B cell (primary cell): Measurements from ENCODE around the gene TSPAN9. TPM values are rescaled to one million over a fixed set of nuclear protein-coding genes. Genes with fewer than 3 reads are reported as not detected.

Experiments used
- ATAC-seq: fragments of 200-7000 bp; cut with Tn5 transposase; one replicate; pipeline ENCODE4 v1.10.0; 2021; ENCODE audit warnings: low read depth, mild to moderate bottlenecking, moderate number of reproducible peaks, moderate library complexity
- CTCF ChIA-PET: fragments of 350-600 bp; sonication (Branson Sonifier 250); formaldehyde crosslinking; loops from one replicate; lab custom pipeline; 2021; ENCODE audit warnings: antibody characterized with exemption, inconsistent platforms; lab: Charles Lee
- POLR2A ChIA-PET: fragments of 350-600 bp; sonication (Branson Sonifier 250); formaldehyde crosslinking; loops from one replicate; lab custom pipeline; 2021; ENCODE audit warnings: antibody characterized with exemption; lab: Charles Lee
- DNase-seq: peaks from one replicate; pipeline ENCODE4 v3.0.0; 2013
- H2AFZ ChIP-seq: 2 replicates; pipeline ENCODE4 v1.6.1; 2012; ENCODE audit warnings: mild to moderate bottlenecking, low read depth, low read length; ENCODE audit not compliant: insufficient read depth, poor library complexity, severe bottlenecking
- H3K27ac ChIP-seq, 2 donors: 1 replicate in 1 of 2; 2 replicates in 1 of 2; pipeline ENCODE4 v1.5.1; 2012 to 2013; ENCODE audit warnings: low read length in 2 of 2, mild to moderate bottlenecking in 2 of 2, moderate library complexity in 1 of 2
- H3K27me3 ChIP-seq, 4 experiments: fragments of 200-600 bp in 1 of 4; sonication (generic) in 1 of 4; replicated peaks in 1 of 4; 1 replicate in 2 of 4; 2 replicates in 2 of 4; pipeline versions ENCODE4 v1.6.1 to v1.7.0; 2013 to 2016; ENCODE audit warnings: low read length in 3 of 4, mild to moderate bottlenecking in 2 of 4, mixed read lengths in 1 of 4, moderate library complexity in 1 of 4; ENCODE audit not compliant: insufficient read depth in 4 of 4, control insufficient read depth in 3 of 4; ENCODE audit errors: control extremely low read depth in 1 of 4
- H3K36me3 ChIP-seq, 2 experiments: replicated peaks in 1 of 2; 1 replicate in 1 of 2; 2 replicates in 1 of 2; pipeline versions ENCODE4 v1.6.1 to v1.7.1; 2013; ENCODE audit warnings: low read length in 1 of 2; ENCODE audit not compliant: insufficient read depth in 2 of 2, control insufficient read depth in 1 of 2; ENCODE audit errors: control extremely low read depth in 1 of 2, extremely low read depth in 1 of 2
- H3K4me1 ChIP-seq, 2 donors: fragments of 200-600 bp in 1 of 2; sonication (generic) in 1 of 2; 1 replicate in 1 of 2; 2 replicates in 1 of 2; pipeline versions ENCODE4 v1.5.1 to v1.6.1; 2013 to 2017; ENCODE audit warnings: low read length in 2 of 2; ENCODE audit not compliant: control insufficient read depth in 2 of 2, insufficient read depth in 2 of 2
- H3K4me2 ChIP-seq: replicated peaks from 2 replicates; pipeline ENCODE3; 2012; ENCODE audit warnings: mild to moderate bottlenecking, low read depth, low read length; ENCODE audit not compliant: poor library complexity, severe bottlenecking
- H3K4me3 ChIP-seq, 5 experiments: fragments of 200-600 bp in 1 of 5; sonication (generic) in 1 of 5; 1 replicate in 3 of 5; 2 replicates in 2 of 5; pipeline versions ENCODE4 v1.5.1 to v1.7.0; 2011 to 2016; ENCODE audit warnings: low read length in 4 of 5, mild to moderate bottlenecking in 4 of 5, low read depth in 2 of 5, control low read depth in 1 of 5, moderate library complexity in 1 of 5; ENCODE audit not compliant: insufficient read depth in 1 of 5; ENCODE audit errors: control extremely low read depth in 1 of 5, extremely low read depth in 1 of 5
- H3K79me2 ChIP-seq: fragments of 200-600 bp; sonication (generic); one replicate; pipeline ENCODE4 v1.6.0; 2016; ENCODE audit warnings: low read length; ENCODE audit not compliant: control insufficient read depth, insufficient read depth
- H3K9ac ChIP-seq: fragments of 200-600 bp; sonication (generic); 2 replicates; pipeline ENCODE4 v1.6.1; 2017; ENCODE audit warnings: mild to moderate bottlenecking, low read length, moderate library complexity
- H3K9me3 ChIP-seq, 3 donors: one replicate each; pipeline versions ENCODE4 v1.6.1 to v1.7.1; 2013; ENCODE audit warnings: low read length in 2 of 3; ENCODE audit not compliant: control insufficient read depth in 2 of 3, insufficient read depth in 1 of 3; ENCODE audit errors: control extremely low read depth in 1 of 3
- H4K20me1 ChIP-seq: 2 replicates; pipeline ENCODE4 v1.6.0; 2012; ENCODE audit warnings: mild to moderate bottlenecking, low read length; ENCODE audit not compliant: insufficient read depth, control insufficient read depth, poor library complexity, severe bottlenecking
- H3K27ac Mint-ChIP-seq: one replicate; pipeline ENCODE4 v1.8.0; 2021; ENCODE audit warnings: mixed read lengths
- H3K27me3 Mint-ChIP-seq: one replicate; pipeline ENCODE4 v1.8.0; 2021; ENCODE audit warnings: mixed read lengths
- H3K4me1 Mint-ChIP-seq: one replicate; pipeline ENCODE4 v1.8.0; 2021; ENCODE audit warnings: mixed read lengths
- H3K4me3 Mint-ChIP-seq: one replicate; pipeline ENCODE4 v1.8.0; 2021; ENCODE audit warnings: mixed read lengths
- H3K9me3 Mint-ChIP-seq: one replicate; pipeline ENCODE4 v1.8.0; 2022; ENCODE audit warnings: mixed read lengths; ENCODE audit not compliant: insufficient read depth
- EZH2 ChIP-seq: IDR thresholded peaks from 2 replicates; pipeline ENCODE4 v1.6.1; 2012; ENCODE audit warnings: borderline replicate concordance, low read depth, mild to moderate bottlenecking, moderate library complexity, low read length; ENCODE audit not compliant: insufficient read depth, poor library complexity, severe bottlenecking
- WGBS: methylation state at CpG from one replicate; pipeline ENCODE4 v1.1.5; 2013; ENCODE audit warnings: missing lambda C conversion rate; ENCODE audit not compliant: insufficient coverage; 5-methylcytosine and 5-hydroxymethylcytosine counted together
- intact Hi-C: fragments of 100-400 bp; cut with micrococcal nuclease; formaldehyde crosslinking; loops from one replicate; pipeline ENCODE4 v1.10.0; 2022
- polyA plus RNA-seq: library from polyadenylated mRNA; depleted of rRNA; stranded (reverse); fragments of >200 nt; gene quantifications from 2 replicates; pipeline ENCODE4 v1.2.3, GENCODE V29; 2012
- total RNA-seq, 2 donors: library from RNA; stranded (reverse); fragments of 120-200 nt in 1 of 2; gene quantifications; 1 replicate in 1 of 2; 2 replicates in 1 of 2; pipeline versions ENCODE4 v1.2.3 to v1.2.4, GENCODE V29; 2013 to 2022
- TF ChIP-seq, protein P1 (sequence below): fragments of 200-600 bp; IDR thresholded peaks from one replicate; pipeline ENCODE4 v1.8.0; 2022; ENCODE audit warnings: antibody characterized with exemption, mild to moderate bottlenecking

The TSPAN9 gene
- total and polyA plus RNA-seq, 2 donors (not counting 1 experiment from before 2014, with no cell fraction given): 0.15 to 0.37 TPM

DNA sequence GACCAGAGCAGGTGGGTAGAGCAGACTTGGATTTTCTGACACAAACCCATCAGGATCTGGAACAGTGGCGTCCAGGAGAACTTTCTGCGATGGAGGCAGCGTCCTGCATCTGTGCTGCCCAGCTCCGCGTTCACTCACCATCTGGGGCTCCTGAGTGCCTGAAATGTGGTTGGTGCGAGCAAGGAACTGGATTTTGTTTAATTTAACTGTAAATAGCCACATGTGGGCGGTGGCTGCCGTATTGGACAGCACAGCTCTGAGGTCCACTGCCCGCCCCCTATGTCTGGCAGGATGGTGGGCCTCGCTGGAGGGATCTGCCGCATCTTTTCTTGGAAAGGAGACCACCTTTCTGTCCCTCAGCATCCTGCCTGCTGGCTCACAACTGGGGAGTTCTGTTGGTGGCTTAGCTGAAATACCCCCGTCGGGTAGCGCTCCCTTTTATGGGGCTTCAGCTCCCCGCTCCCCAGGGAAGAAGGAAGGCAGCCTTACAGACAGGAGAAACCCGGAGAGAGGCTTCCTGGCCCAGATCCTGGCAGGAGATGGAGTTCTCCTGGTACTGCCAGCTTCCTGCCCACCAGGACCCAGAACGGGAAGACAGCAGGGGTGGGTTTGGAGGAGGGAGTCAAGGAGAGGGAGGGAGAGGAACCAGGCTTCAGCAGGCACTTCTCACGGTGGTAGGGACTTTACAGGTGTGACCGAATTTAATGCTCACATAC, 228.9 kb downstream of the TSPAN9 start:
- WGBS: 87% methylated on average over 16 of the region's 19 CpGs
- Histone ChIP-seq H3K27ac (no peak overlapping the region), H4K20me1 (no peaks in the 10 kb centered on the region), H2AFZ (no peak overlapping the region), H3K36me3 (no peaks in the 10 kb centered on the region), H3K9ac (no peak overlapping the region), H3K27me3 (peaks cover 0 to 7% (median 0%) of the 10 kb centered on the region in 4 experiments), H3K79me2 (no peaks in the 10 kb centered on the region), H3K4me3 (no peak overlapping the region), H3K4me1 (no peaks in the 10 kb centered on the region), H3K9me3 (peaks cover 0 to 2% (median 0%) of the 10 kb centered on the region in 3 donors), H3K4me2 (no peak overlapping the region)
- Mint-ChIP-seq H3K27ac (no peak overlapping the region), H3K4me3 (no peak overlapping the region), H3K9me3 (no peaks in the 10 kb centered on the region), H3K4me1 (no peaks in the 10 kb centered on the region), H3K27me3 (peaks cover 21% of the 10 kb centered on the region)
- ATAC-seq (no peak), DNase-seq (no peak)
- ChIA-PET POLR2A (no interaction called here), CTCF (no interaction called here)
- TF ChIP-seq, protein P1, sequence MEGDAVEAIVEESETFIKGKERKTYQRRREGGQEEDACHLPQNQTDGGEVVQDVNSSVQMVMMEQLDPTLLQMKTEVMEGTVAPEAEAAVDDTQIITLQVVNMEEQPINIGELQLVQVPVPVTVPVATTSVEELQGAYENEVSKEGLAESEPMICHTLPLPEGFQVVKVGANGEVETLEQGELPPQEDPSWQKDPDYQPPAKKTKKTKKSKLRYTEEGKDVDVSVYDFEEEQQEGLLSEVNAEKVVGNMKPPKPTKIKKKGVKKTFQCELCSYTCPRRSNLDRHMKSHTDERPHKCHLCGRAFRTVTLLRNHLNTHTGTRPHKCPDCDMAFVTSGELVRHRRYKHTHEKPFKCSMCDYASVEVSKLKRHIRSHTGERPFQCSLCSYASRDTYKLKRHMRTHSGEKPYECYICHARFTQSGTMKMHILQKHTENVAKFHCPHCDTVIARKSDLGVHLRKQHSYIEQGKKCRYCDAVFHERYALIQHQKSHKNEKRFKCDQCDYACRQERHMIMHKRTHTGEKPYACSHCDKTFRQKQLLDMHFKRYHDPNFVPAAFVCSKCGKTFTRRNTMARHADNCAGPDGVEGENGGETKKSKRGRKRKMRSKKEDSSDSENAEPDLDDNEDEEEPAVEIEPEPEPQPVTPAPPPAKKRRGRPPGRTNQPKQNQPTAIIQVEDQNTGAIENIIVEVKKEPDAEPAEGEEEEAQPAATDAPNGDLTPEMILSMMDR: no peak
- TF ChIP-seq EZH2: no peak
- intact Hi-C loops: loop anchor here (10.0 kb wide), 1 partner anchor 969 kb away; the partner anchor contains the start of gene CCND2

DNA sequence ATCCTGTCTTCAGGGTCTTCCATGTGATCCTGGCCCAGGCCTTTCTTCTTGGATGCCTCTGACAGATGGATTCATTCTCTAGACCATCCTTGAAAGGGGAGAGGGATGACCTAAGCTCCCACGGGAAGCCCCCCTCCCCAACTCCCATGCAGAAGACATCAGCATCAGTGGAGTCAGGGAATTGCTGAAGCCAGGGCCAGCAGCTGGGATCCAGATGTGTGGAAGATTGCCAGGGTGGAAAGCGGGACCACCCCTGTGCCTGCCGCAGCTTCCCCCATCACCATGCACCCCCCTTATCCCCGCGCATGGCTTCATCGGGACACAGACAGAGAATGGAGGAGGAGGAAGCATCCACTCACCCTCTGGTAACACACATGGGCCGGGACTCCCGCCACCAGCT, 230.2 kb downstream of the TSPAN9 start:
- Mint-ChIP-seq H3K4me3 (no peak overlapping the region), H3K4me1 (no peaks in the 10 kb centered on the region), H3K9me3 (no peaks in the 10 kb centered on the region), H3K27ac (no peak overlapping the region), H3K27me3 (peaks cover 18% of the 10 kb centered on the region)
- H3K4me3 ChIP-seq: no peak overlapping the region
- H3K4me2 ChIP-seq: no peak overlapping the region
- H3K4me1 ChIP-seq: no peaks in the 10 kb centered on the region
- H3K27ac ChIP-seq: no peak overlapping the region
- H3K27me3 ChIP-seq: peaks cover 0 to 7% (median 0%) of the 10 kb centered on the region in 4 experiments
- no peak for ATAC-seq
- H3K79me2 ChIP-seq: no peaks in the 10 kb centered on the region
- intact Hi-C loops: loop anchor here (10.0 kb wide), 1 partner anchor 967 kb away; the partner anchor contains the start of gene CCND2
- TF ChIP-seq EZH2: no peak
- TF ChIP-seq, protein P1: no peak
- H3K36me3 ChIP-seq: no peaks in the 10 kb centered on the region
- ChIA-PET POLR2A (no interaction called here), CTCF (no interaction called here)
- no peak for DNase-seq
- H4K20me1 ChIP-seq: no peaks in the 10 kb centered on the region
- H3K9me3 ChIP-seq: no peaks in the 10 kb centered on the region
- 100% methylated on average over 1 of the region's 8 CpGs for WGBS
- no peak overlapping the region for H3K9ac ChIP-seq
- no peak overlapping the region for H2AFZ ChIP-seq
